ENCODE results near the gene H1-8.

DNA sequence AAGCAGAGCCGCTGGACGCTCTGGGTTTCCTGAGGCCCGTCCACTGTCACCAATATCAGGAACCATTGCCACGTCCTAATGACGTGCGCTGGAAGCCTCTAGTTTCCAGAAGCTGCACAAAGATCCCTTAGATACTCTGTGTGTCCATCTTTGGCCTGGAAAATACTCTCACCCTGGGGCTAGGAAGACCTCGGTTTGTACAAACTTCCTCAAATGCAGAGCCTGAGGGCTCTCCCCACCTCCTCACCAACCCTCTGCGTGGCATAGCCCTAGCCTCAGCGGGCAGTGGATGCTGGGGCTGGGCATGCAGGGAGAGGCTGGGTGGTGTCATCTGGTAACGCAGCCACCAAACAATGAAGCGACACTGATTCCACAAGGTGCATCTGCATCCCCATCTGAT, 11.3 kb upstream of the H1-8 start:
- TF ChIP-seq, protein P1, sequence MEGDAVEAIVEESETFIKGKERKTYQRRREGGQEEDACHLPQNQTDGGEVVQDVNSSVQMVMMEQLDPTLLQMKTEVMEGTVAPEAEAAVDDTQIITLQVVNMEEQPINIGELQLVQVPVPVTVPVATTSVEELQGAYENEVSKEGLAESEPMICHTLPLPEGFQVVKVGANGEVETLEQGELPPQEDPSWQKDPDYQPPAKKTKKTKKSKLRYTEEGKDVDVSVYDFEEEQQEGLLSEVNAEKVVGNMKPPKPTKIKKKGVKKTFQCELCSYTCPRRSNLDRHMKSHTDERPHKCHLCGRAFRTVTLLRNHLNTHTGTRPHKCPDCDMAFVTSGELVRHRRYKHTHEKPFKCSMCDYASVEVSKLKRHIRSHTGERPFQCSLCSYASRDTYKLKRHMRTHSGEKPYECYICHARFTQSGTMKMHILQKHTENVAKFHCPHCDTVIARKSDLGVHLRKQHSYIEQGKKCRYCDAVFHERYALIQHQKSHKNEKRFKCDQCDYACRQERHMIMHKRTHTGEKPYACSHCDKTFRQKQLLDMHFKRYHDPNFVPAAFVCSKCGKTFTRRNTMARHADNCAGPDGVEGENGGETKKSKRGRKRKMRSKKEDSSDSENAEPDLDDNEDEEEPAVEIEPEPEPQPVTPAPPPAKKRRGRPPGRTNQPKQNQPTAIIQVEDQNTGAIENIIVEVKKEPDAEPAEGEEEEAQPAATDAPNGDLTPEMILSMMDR (conservative IDR thresholded peaks at IDR 0.05): no peak
- no peak for TF ChIP-seq EZH2 (IDR thresholded peaks at IDR 0.05; ENCODE audit: low read depth)
